H7 (cell line): ENCODE measurements around the gene DCC. TPM values are rescaled to one million over a fixed set of nuclear protein-coding genes. Genes with fewer than 3 reads are reported as not detected.

Experiments used
- DNase-seq: peaks from one replicate; pipeline ENCODE4 v3.0.0; 2012
- H3K27me3 ChIP-seq: 2 replicates; pipeline ENCODE4 v1.6.0; 2011; ENCODE audit warnings: mild to moderate bottlenecking, low read length; ENCODE audit not compliant: control insufficient read depth, insufficient read depth
- H3K36me3 ChIP-seq: replicated peaks from 2 replicates; pipeline ENCODE4 v1.5.1; 2011; ENCODE audit warnings: low read length; ENCODE audit not compliant: control insufficient read depth, insufficient read depth
- H3K4me3 ChIP-seq: 2 replicates; pipeline ENCODE4 v1.5.1; 2011; ENCODE audit warnings: low read depth, mild to moderate bottlenecking, control low read depth, low read length, moderate library complexity; ENCODE audit not compliant: insufficient read depth
- total RNA-seq: library from RNA; depleted of rRNA; stranded (reverse); fragments of >200 nt; shearing (Covaris generic); gene quantifications from 2 replicates; pipeline ENCODE4 v1.2.3, GENCODE V29; 2014

Gene DCC
- total RNA-seq, 1 experiment from 2014 or later, result 1.3 TPM

- no peak for DNase-seq
- H3K27me3 ChIP-seq, result no peaks in the 10 kb centered on the region
- H3K36me3 ChIP-seq, result no peaks in the 10 kb centered on the region
- no peak overlapping the region for H3K4me3 ChIP-seq
Observed at GRCh38 chr18:52468496-52468895, 128.5 kb downstream of the DCC start.

- Histone ChIP-seq H3K27me3 (no peaks in the 10 kb centered on the region), H3K36me3 (no peaks in the 10 kb centered on the region), H3K4me3 (no peak overlapping the region)
- no peak for DNase-seq
Observed at GRCh38 chr18:52475325-52475724, 135.3 kb downstream of the DCC start.

- Histone ChIP-seq H3K36me3 (no peaks in the 10 kb centered on the region), H3K4me3 (no peak overlapping the region), H3K27me3 (no peaks in the 10 kb centered on the region)
- no peak for DNase-seq
Observed at GRCh38 chr18:52481116-52481515, 141.1 kb downstream of the DCC start.

GRCh38 chr18:52484977-52485376, 145.0 kb downstream of the DCC start:
- no peak for DNase-seq

DNA sequence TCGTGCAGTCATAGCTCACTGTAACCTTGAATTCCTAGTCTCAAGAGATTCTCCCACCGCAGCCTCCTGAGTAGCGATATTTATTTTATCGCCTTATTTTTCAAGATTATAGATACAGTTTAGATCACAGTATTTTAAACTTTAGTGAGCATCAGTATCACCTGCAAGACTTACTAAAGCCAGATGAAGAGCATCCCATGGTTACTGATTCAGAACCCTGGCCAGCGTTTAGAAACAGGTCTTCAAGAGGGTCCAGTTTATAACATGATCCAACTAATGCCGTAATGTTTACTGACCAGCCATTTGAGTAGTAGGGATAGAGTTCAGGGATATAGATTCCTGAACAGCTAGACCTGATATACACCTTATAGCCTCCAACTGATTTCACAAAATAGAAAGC, 146.1 kb downstream of the DCC start:
- DNase-seq, result no peak
- Histone ChIP-seq H3K27me3 (no peaks in the 10 kb centered on the region), H3K4me3 (no peak overlapping the region)

More at GRCh38 chr18:52484977-52485376, 145.0 kb downstream of the DCC start:
- H3K27me3 ChIP-seq, result no peaks in the 10 kb centered on the region
- no peaks in the 10 kb centered on the region for H3K36me3 ChIP-seq
- H3K4me3 ChIP-seq, result no peak overlapping the region

DNA sequence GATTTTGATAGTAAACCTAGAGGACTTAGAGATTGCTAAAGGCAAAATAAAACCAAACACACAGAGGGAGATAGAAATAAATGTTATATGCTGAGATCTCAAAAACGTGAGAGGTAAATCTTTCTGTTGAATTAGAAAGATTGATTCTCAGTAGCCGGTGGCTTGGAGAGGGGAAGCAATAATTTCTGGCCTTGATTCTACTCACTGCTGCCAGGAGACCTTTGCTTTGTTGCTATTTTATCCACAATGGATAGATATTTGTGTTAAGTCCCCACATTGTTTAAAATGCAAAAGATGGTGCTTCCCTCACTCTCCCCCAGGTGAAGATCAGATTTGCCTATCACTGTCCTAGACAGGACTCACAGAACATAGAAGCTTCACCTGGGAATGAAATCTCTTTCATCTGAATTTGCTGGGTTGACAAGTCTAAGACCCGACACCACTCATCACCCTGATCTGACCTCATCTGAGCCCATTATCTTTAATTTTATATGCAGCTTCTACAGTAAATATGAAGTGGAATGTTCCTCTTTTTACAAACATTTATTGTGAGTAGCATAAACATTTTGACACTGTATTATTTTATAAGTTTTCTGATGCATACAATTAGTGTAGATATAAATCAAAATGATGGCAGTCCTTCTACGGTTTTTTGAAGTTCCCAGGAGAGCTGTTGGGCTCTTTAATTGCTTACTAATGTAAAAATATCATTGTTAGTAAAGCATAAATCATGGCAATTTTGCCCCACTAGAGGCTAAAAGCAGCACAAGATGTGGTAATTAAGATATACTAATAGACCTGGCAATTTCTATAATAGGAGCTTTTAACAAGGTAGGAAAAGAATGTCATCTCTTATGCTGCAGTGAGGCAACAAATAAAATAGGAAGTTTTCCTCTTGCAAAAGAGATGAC, 149.7 kb downstream of the DCC start:
- Histone ChIP-seq H3K36me3 (no peaks in the 10 kb centered on the region), H3K4me3 (no peak overlapping the region), H3K27me3 (no peaks in the 10 kb centered on the region)
- no peak for DNase-seq

More for the DNA sequence above, 146.1 kb downstream of the DCC start:
- no peaks in the 10 kb centered on the region for H3K36me3 ChIP-seq

DNA sequence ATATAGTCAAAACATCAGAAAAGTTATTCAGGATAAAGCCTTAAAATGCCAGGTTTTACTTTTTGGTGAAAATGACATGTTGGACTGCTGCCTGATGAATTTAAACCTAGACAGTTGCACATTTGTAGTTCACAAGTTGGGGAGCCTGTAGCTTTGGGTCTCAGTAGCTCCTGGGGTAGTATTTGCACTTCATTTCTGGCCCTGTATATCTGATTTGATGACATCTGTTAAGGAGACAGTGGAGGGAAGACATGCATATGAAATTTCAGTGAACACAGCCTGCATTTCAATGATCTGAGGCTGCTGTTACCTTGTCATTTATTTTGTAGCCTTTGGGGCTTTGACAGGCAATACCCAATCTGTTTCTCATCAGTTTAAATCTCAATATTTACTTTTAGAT, 156.4 kb downstream of the DCC start:
- H3K36me3 ChIP-seq, result no peaks in the 10 kb centered on the region
- H3K27me3 ChIP-seq, result no peaks in the 10 kb centered on the region
- H3K4me3 ChIP-seq, result no peak overlapping the region
- DNase-seq, result no peak

GRCh38 chr18:52499016-52499415, 159.0 kb downstream of the DCC start:
- Histone ChIP-seq H3K4me3 (no peak overlapping the region), H3K27me3 (no peaks in the 10 kb centered on the region), H3K36me3 (no peaks in the 10 kb centered on the region)
- DNase-seq, result no peak

- Histone ChIP-seq H3K27me3 (no peaks in the 10 kb centered on the region), H3K36me3 (no peaks in the 10 kb centered on the region), H3K4me3 (no peak overlapping the region)
- DNase-seq, result no peak
Observed at GRCh38 chr18:52499644-52500043, 159.6 kb downstream of the DCC start.

- Histone ChIP-seq H3K27me3 (no peaks in the 10 kb centered on the region), H3K4me3 (no peak overlapping the region), H3K36me3 (no peaks in the 10 kb centered on the region)
- DNase-seq, result no peak
Observed at GRCh38 chr18:52504589-52504988, 164.6 kb downstream of the DCC start.

GRCh38 chr18:52510139-52510538, 170.1 kb downstream of the DCC start:
- no peak for DNase-seq
- no peak overlapping the region for H3K4me3 ChIP-seq

DNA sequence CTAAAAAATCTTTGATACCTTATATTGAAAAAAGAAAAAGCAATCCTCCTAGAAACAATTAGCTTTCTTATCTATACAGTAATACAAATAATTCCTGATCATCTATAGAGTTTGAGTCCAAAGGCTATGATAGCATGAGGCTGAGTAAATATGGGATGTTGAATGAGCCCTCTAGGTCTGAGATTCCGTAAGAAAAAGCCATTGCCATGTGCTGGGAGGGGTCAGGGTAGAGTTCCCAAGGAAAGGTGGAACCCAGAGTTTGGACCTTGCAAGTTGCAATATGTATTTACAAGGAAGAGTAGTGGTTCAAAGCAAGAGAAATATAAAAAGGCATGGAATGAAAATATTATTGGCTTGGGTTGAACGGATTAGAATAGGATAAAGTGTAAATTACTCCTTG, 178.1 kb downstream of the DCC start:
- Histone ChIP-seq H3K4me3 (no peak overlapping the region), H3K36me3 (no peaks in the 10 kb centered on the region), H3K27me3 (no peaks in the 10 kb centered on the region)
- DNase-seq, result no peak

More at GRCh38 chr18:52510139-52510538, 170.1 kb downstream of the DCC start:
- H3K36me3 ChIP-seq, result no peaks in the 10 kb centered on the region
- H3K27me3 ChIP-seq, result no peaks in the 10 kb centered on the region

DNA sequence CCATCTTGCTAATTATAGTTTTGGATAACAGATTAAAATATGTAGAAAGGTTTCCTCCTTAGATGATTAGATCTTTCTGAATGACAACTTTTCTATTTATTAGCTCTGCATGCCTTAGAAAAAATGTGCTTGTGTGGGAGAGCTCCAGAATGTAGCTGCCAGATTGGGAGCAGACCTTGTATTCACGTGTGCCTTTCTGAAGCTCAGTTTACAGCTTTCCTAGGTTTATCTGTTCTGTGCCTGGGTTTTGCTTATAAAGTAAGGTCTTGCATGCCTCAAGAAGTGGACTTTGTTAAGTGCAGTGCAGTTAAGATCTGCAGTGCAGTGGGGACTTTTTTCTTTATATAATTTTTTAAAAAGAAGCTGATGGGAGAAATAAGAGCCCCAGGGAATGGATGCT, 179.0 kb downstream of the DCC start:
- no peak for DNase-seq
- no peaks in the 10 kb centered on the region for H3K36me3 ChIP-seq
- no peak overlapping the region for H3K4me3 ChIP-seq
- no peaks in the 10 kb centered on the region for H3K27me3 ChIP-seq

GRCh38 chr18:52523566-52523965, 183.6 kb downstream of the DCC start:
- H3K27me3 ChIP-seq, result no peaks in the 10 kb centered on the region

GRCh38 chr18:52531836-52532235, 191.8 kb downstream of the DCC start:
- DNase-seq, result no peak
- H3K27me3 ChIP-seq, result no peaks in the 10 kb centered on the region
- no peaks in the 10 kb centered on the region for H3K36me3 ChIP-seq

More at GRCh38 chr18:52523566-52523965, 183.6 kb downstream of the DCC start:
- DNase-seq, result no peak
- Histone ChIP-seq H3K4me3 (no peak overlapping the region), H3K36me3 (no peaks in the 10 kb centered on the region)

More at GRCh38 chr18:52531836-52532235, 191.8 kb downstream of the DCC start:
- no peak overlapping the region for H3K4me3 ChIP-seq
